GM20000 (cell line): ENCODE data around the gene ZNF221.

Experiments
- DNase-seq: peaks from one replicate; pipeline ENCODE4 v3.0.0; 2012; ENCODE audit warnings: low spot score
- TF ChIP-seq, protein P1 (sequence below): IDR thresholded peaks from 2 replicates; pipeline ENCODE4 v1.5.1; 2012; ENCODE audit warnings: mild to moderate bottlenecking, control low read depth; ENCODE audit errors: extremely low read depth, missing control alignments

Gene ZNF221

DNA sequence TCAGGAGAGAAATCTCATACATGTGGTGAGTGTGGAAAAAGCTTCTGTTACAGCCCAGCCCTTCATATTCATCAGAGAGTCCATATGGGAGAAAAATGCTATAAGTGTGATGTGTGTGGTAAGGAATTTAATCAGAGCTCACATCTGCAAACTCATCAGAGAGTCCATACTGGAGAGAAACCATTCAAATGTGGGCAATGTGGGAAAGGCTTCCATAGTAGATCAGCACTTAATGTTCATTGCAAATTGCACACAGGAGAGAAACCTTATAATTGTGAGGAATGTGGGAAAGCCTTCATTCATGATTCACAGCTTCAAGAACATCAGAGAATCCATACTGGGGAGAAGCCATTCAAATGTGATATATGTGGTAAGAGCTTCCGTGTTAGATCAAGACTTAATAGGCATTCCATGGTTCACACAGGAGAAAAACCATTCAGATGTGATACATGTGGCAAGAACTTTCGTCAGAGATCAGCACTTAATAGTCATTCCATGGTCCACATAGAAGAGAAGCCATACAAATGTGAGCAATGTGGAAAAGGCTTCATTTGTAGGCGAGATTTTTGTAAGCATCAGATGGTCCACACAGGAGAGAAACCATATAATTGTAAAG lies 15.2 kb downstream of the ZNF221 start:
- TF ChIP-seq, protein P1, sequence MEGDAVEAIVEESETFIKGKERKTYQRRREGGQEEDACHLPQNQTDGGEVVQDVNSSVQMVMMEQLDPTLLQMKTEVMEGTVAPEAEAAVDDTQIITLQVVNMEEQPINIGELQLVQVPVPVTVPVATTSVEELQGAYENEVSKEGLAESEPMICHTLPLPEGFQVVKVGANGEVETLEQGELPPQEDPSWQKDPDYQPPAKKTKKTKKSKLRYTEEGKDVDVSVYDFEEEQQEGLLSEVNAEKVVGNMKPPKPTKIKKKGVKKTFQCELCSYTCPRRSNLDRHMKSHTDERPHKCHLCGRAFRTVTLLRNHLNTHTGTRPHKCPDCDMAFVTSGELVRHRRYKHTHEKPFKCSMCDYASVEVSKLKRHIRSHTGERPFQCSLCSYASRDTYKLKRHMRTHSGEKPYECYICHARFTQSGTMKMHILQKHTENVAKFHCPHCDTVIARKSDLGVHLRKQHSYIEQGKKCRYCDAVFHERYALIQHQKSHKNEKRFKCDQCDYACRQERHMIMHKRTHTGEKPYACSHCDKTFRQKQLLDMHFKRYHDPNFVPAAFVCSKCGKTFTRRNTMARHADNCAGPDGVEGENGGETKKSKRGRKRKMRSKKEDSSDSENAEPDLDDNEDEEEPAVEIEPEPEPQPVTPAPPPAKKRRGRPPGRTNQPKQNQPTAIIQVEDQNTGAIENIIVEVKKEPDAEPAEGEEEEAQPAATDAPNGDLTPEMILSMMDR: no peak
- DNase-seq: no peak

DNA sequence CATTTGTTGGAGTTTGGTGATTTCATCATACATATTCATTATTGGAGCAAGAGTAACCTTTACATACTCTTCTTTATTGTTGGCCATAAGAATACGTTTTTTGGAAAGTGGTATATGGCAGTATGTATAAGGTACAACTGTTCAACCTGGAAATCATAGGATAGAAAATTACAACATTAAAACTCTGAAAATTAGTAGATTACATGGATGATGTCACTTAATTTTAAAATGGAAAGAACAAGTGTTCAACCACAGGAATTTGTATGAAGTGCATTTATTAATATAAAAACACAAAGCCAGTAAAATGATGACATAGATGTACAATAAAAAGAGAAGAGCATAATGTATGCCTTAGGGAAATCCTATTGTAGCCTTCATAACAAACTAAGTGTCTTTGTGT lies 25.7 kb downstream of the ZNF221 start:
- DNase-seq: no peak
- TF ChIP-seq, protein P1: no peak

DNA sequence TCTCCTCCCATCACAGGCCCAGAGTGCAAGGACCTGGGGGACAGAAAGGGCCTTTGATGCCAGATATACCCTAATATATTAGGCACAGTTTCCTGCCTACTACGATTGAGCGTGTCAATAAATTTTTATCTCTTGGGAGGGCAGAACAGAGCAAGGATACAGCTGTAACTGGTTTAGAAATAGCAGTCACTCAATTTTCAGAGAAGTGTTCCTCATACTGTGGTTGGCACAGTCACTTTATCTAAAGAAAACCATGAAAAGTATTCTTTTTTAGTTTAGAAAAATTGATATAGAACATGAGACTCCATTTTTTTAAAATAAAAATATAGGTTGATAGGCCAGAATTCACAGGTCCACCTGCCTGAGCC lies 32.5 kb downstream of the ZNF221 start:
- DNase-seq: no peak
- TF ChIP-seq, protein P1: no peak

DNA sequence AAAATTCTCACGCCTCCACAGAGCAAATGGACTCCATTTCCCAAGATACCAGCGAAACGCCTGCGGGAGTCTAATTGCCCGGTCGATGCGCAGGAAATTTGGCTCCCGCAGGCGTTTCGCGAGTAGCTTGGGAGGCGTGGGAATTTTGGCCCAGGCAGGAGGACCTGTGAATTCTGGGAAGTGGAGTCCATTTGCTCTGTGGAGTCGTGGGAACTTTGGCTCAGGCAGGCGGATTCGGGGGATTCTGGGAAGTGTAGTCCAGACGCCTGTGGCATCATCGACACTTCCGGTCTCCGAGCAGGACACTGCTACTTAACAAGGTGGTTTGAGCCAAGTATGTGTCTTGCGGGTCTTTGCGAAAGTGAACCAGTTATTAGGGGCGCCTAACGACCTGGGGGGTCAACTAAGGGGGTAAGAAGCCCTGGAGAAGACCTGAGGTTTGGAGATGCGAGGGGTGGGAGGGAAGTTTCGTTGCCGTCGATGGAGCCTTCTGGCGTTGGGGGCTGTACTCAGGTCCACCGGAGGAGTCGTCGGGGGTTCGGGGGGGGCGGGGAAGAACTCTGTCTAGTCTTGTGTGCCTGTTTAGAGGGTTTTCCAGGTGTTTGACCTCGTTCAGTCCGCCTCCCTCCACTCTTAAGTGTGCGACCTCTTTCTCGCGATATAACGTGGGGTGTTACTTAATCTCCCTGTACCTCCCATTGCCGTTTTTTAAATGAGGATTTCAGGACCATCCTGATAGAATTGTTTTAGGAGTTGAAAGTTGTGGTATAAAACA lies 33.1 kb downstream of the ZNF221 start, which contains the start of gene ZNF155:
Gene ZNF155 (plus strand): TSS at position 277 of the 775 bp plus-strand sequence. CDS start 4,356 bp downstream, outside the sequence.
- TF ChIP-seq, protein P1: no peak

DNA sequence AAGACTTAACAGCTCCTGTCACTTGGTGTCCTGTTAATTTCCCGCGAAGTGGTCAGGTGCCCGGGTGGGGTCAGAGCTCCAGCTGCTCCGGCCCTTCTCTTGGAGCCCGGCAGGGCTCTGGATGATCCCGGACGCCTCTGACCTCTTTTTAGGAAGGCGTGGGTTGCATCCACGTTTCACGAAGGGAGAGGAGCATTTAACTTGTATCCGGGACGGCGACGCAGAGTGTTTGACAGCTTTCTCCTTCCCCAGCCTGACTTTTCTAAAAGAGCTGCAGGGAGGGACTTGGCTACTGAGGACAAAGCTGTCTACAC lies 33.6 kb downstream of the ZNF221 start:
- no peak for DNase-seq
- TF ChIP-seq, protein P1: no peak

More for the DNA sequence above, 33.1 kb downstream of the ZNF221 start, which contains the start of gene ZNF155:
- DNase-seq: peak; percentile 66

DNA sequence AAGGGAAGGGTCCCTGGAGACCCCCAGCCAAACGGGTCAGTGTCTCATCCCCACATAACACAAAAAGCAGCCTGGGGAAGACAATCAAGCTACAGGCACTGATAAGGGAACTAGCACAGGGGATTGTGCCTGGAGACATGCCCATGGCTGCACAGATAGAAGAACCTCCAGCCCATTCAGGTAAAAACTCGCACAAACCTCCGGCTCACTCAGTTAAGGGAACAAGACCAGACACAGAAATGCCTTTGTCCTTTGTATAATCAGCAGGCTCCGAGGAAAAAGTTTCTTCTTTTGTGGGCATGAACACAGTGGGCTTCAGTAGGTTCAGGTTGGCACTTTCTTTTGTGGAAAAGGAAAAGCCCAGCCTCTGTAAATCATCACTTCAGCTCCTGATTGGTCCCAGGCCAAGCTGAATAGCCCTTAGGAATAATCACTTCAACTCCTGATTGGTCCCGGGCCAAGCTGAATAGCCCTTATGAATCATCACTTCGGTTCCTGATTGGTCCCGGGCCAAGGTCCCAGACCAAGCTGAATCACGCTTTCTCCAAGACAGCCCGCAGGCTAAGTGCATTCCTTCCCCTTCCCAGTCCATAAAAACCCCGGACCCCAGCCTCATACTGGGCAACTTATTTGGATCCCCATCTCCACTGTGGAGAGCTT lies 46.7 kb downstream of the ZNF221 start:
- no peak for DNase-seq

DNA sequence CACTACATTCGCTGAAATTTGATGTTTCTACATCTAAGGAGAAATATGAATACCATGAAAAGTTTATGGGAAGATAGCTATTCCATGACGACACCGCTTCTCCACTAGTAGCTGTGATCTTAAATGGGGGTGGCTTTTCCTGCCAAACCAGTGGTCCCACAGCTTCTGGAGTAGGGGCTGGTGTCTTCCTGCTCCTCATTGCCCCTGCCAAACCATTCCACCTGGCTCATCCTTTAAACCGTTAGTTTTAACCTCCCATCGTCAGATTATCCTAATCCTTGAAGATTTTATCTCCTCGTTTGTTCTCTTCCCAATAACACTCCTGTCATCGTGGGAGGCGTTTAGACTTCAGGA lies 51.2 kb downstream of the ZNF221 start:
- TF ChIP-seq, protein P1: no peak
- DNase-seq: no peak

More for the DNA sequence above, 46.7 kb downstream of the ZNF221 start:
- TF ChIP-seq, protein P1: no peak
